Rectal smooth muscle tissue (tissue), 1 donor: ENCODE results near the gene FAM3A.

Experiments
- H3K27ac ChIP-seq: one replicate; pipeline ENCODE4 v1.7.0; 2013; ENCODE audit warnings: low read depth, low read length, inconsistent platforms
- H3K27me3 ChIP-seq: one replicate; pipeline ENCODE4 v1.7.0; 2013; ENCODE audit warnings: low read length; ENCODE audit not compliant: control insufficient read depth, insufficient read depth
- H3K36me3 ChIP-seq: one replicate; pipeline ENCODE4 v1.7.0; 2013; ENCODE audit warnings: low read length; ENCODE audit not compliant: control insufficient read depth, insufficient read depth
- H3K4me1 ChIP-seq: one replicate; pipeline ENCODE4 v1.7.0; 2013; ENCODE audit warnings: low read length; ENCODE audit not compliant: control insufficient read depth, insufficient read depth
- H3K4me3 ChIP-seq: one replicate; pipeline ENCODE4 v1.7.0; 2013; ENCODE audit warnings: low read length
- H3K9ac ChIP-seq: one replicate; pipeline ENCODE4 v1.7.0; 2013; ENCODE audit warnings: low read length

The FAM3A gene

GRCh38 chrX:154478728-154479622, 37.1 kb downstream of the FAM3A start, which contains the start of gene LAGE3:
LAGE3 (minus strand) TSS chrX:154479281; CDS start chrX:154478915, 366 bp downstream.
- H3K27me3 ChIP-seq = peaks cover 4% of the 10 kb centered on the region
- no peaks in the 10 kb centered on the region for H3K4me1 ChIP-seq
- H3K27ac ChIP-seq = peak within 1 kb of the TSS; percentile 74
- peaks cover 2% of the 10 kb centered on the region for H3K36me3 ChIP-seq
- peak within 1 kb of the TSS; percentile 72 for H3K4me3 ChIP-seq
- no peak within 1 kb of the TSS for H3K9ac ChIP-seq

- H3K36me3 ChIP-seq = peaks cover 2% of the 10 kb centered on the region
- no peaks in the 10 kb centered on the region for H3K4me1 ChIP-seq
- peak overlapping the region; percentile 74 for H3K27ac ChIP-seq
- H3K27me3 ChIP-seq = peaks cover 4% of the 10 kb centered on the region
- peak overlapping the region; percentile 72 for H3K4me3 ChIP-seq
- no peak overlapping the region for H3K9ac ChIP-seq
These were observed 38.0 kb downstream of the FAM3A start for GRCh38 chrX:154477891-154478477.

- no peak overlapping the region for H3K27ac ChIP-seq
- H3K36me3 ChIP-seq = peaks cover 2% of the 10 kb centered on the region
- no peak overlapping the region for H3K4me3 ChIP-seq
- H3K4me1 ChIP-seq = no peaks in the 10 kb centered on the region
- no peak overlapping the region for H3K9ac ChIP-seq
- no peaks in the 10 kb centered on the region for H3K27me3 ChIP-seq
These were observed 39.2 kb downstream of the FAM3A start for GRCh38 chrX:154476821-154477220.

GRCh38 chrX:154473683-154474082, 42.3 kb downstream of the FAM3A start:
- H3K9ac ChIP-seq = no peak overlapping the region
- no peaks in the 10 kb centered on the region for H3K4me1 ChIP-seq
- H3K27me3 ChIP-seq = no peaks in the 10 kb centered on the region
- no peak overlapping the region for H3K4me3 ChIP-seq
- no peak overlapping the region for H3K27ac ChIP-seq
- H3K36me3 ChIP-seq = peaks cover 2% of the 10 kb centered on the region

- peaks cover 2% of the 10 kb centered on the region for H3K36me3 ChIP-seq
- no peak overlapping the region for H3K9ac ChIP-seq
These were observed 43.1 kb downstream of the FAM3A start for GRCh38 chrX:154472685-154473632.

GRCh38 chrX:154471839-154472684, 44.0 kb downstream of the FAM3A start:
- H3K36me3 ChIP-seq = peaks cover 2% of the 10 kb centered on the region
- H3K4me1 ChIP-seq = no peaks in the 10 kb centered on the region
- no peak overlapping the region for H3K4me3 ChIP-seq
- H3K9ac ChIP-seq = no peak overlapping the region
- H3K27ac ChIP-seq = no peak overlapping the region
- H3K27me3 ChIP-seq = no peaks in the 10 kb centered on the region

More at GRCh38 chrX:154472685-154473632, 43.1 kb downstream of the FAM3A start:
- no peak overlapping the region for H3K4me3 ChIP-seq
- no peaks in the 10 kb centered on the region for H3K4me1 ChIP-seq
- H3K27me3 ChIP-seq = no peaks in the 10 kb centered on the region
- no peak overlapping the region for H3K27ac ChIP-seq

GRCh38 chrX:154470914-154471568, 45.0 kb downstream of the FAM3A start:
- no peak overlapping the region for H3K27ac ChIP-seq
- H3K36me3 ChIP-seq = no peaks in the 10 kb centered on the region
- no peak overlapping the region for H3K4me3 ChIP-seq
- no peaks in the 10 kb centered on the region for H3K4me1 ChIP-seq
- H3K27me3 ChIP-seq = no peaks in the 10 kb centered on the region
- H3K9ac ChIP-seq = no peak overlapping the region

- H3K36me3 ChIP-seq = peaks cover 3% of the 10 kb centered on the region
- H3K4me1 ChIP-seq = no peaks in the 10 kb centered on the region
- no peak overlapping the region for H3K27ac ChIP-seq
- no peaks in the 10 kb centered on the region for H3K27me3 ChIP-seq
- H3K9ac ChIP-seq = no peak overlapping the region
- no peak overlapping the region for H3K4me3 ChIP-seq
These were observed 45.6 kb downstream of the FAM3A start for GRCh38 chrX:154470434-154470833.

- Histone ChIP-seq H3K27ac (no peak overlapping the region), H3K36me3 (peaks cover 4% of the 10 kb centered on the region), H3K4me3 (no peak overlapping the region), H3K27me3 (no peaks in the 10 kb centered on the region), H3K9ac (no peak overlapping the region), H3K4me1 (no peaks in the 10 kb centered on the region)
These were observed 46.2 kb downstream of the FAM3A start for GRCh38 chrX:154469880-154470279.

- H3K4me1 ChIP-seq = no peaks in the 10 kb centered on the region
- H3K9ac ChIP-seq = no peak overlapping the region
- H3K36me3 ChIP-seq = peaks cover 4% of the 10 kb centered on the region
These were observed 46.9 kb downstream of the FAM3A start for GRCh38 chrX:154469114-154469513.

GRCh38 chrX:154468217-154468616, 47.8 kb downstream of the FAM3A start:
- peaks cover 4% of the 10 kb centered on the region for H3K36me3 ChIP-seq
- H3K4me1 ChIP-seq = no peaks in the 10 kb centered on the region
- H3K9ac ChIP-seq = no peak overlapping the region
- H3K4me3 ChIP-seq = no peak overlapping the region
- H3K27me3 ChIP-seq = no peaks in the 10 kb centered on the region
- H3K27ac ChIP-seq = no peak overlapping the region

More at GRCh38 chrX:154469114-154469513, 46.9 kb downstream of the FAM3A start:
- H3K27me3 ChIP-seq = no peaks in the 10 kb centered on the region
- H3K27ac ChIP-seq = no peak overlapping the region
- no peak overlapping the region for H3K4me3 ChIP-seq
